ENCODE data around the gene AOC2. TPM values are rescaled to one million over a fixed set of nuclear protein-coding genes. Genes with fewer than 3 reads are reported as not detected.

Gene AOC2
- total and polyA plus RNA-seq, 4 donors: 0.17 to 2.4 (median 0.41) TPM

DNA sequence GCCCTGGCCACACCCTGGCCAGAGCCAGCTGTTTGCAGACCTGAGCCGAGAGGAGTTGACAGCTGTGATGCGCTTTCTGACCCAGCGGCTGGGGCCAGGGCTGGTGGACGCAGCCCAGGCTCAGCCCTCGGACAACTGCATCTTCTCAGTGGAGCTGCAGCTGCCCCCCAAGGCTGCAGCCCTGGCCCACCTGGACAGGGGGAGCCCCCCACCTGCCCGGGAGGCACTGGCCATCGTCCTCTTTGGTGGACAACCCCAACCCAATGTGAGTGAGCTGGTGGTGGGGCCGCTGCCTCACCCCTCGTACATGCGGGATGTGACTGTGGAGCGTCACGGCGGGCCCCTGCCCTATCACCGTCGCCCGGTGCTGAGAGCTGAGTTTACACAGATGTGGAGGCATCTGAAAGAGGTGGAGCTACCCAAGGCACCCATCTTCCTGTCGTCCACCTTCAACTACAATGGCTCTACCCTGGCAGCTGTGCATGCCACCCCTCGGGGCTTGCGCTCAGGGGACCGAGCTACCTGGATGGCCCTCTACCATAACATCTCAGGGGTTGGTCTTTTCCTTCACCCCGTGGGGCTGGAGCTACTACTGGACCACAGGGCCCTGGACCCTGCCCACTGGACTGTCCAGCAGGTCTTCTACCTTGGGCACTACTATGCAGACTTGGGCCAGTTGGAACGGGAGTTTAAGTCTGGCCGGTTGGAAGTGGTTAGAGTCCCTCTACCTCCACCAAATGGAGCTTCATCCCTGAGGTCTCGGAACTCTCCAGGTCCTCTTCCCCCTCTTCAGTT lies 578 bp downstream of the AOC2 start:
- no peak for TF ChIP-seq SP1 (IDR thresholded peaks at IDR 0.05)
- TF ChIP-seq, protein P1, sequence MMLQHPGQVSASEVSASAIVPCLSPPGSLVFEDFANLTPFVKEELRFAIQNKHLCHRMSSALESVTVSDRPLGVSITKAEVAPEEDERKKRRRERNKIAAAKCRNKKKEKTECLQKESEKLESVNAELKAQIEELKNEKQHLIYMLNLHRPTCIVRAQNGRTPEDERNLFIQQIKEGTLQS (IDR thresholded peaks at IDR 0.05): no peak
- no peak for TF ChIP-seq EGR1 (IDR thresholded peaks at IDR 0.05; ENCODE audit: low read depth in 2 of 2)
- TF ChIP-seq JUND (IDR thresholded peaks at IDR 0.05): no peak
- TF ChIP-seq, protein P2, sequence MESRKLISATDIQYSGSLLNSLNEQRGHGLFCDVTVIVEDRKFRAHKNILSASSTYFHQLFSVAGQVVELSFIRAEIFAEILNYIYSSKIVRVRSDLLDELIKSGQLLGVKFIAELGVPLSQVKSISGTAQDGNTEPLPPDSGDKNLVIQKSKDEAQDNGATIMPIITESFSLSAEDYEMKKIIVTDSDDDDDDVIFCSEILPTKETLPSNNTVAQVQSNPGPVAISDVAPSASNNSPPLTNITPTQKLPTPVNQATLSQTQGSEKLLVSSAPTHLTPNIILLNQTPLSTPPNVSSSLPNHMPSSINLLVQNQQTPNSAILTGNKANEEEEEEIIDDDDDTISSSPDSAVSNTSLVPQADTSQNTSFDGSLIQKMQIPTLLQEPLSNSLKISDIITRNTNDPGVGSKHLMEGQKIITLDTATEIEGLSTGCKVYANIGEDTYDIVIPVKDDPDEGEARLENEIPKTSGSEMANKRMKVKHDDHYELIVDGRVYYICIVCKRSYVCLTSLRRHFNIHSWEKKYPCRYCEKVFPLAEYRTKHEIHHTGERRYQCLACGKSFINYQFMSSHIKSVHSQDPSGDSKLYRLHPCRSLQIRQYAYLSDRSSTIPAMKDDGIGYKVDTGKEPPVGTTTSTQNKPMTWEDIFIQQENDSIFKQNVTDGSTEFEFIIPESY (IDR thresholded peaks at IDR 0.05): no peak
- no peak for TF ChIP-seq YY1 (IDR thresholded peaks at IDR 0.05)
- TF ChIP-seq, protein P3, sequence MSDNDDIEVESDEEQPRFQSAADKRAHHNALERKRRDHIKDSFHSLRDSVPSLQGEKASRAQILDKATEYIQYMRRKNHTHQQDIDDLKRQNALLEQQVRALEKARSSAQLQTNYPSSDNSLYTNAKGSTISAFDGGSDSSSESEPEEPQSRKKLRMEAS (IDR thresholded peaks at IDR 0.05): no peak
- TF ChIP-seq, protein P4, sequence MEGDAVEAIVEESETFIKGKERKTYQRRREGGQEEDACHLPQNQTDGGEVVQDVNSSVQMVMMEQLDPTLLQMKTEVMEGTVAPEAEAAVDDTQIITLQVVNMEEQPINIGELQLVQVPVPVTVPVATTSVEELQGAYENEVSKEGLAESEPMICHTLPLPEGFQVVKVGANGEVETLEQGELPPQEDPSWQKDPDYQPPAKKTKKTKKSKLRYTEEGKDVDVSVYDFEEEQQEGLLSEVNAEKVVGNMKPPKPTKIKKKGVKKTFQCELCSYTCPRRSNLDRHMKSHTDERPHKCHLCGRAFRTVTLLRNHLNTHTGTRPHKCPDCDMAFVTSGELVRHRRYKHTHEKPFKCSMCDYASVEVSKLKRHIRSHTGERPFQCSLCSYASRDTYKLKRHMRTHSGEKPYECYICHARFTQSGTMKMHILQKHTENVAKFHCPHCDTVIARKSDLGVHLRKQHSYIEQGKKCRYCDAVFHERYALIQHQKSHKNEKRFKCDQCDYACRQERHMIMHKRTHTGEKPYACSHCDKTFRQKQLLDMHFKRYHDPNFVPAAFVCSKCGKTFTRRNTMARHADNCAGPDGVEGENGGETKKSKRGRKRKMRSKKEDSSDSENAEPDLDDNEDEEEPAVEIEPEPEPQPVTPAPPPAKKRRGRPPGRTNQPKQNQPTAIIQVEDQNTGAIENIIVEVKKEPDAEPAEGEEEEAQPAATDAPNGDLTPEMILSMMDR (IDR thresholded peaks at IDR 0.05; ENCODE audit: low read depth, low read length, missing input control): no peak
- TF ChIP-seq GABPA (IDR thresholded peaks at IDR 0.05 in 1 of 2, conservative IDR thresholded peaks at IDR 0.05 in 1 of 2): no peak
- TF ChIP-seq RAD21 (IDR thresholded peaks at IDR 0.05): no peak
- no peak for TF ChIP-seq FOXA2 (IDR thresholded peaks at IDR 0.05)
- TF ChIP-seq FOXA1 (IDR thresholded peaks at IDR 0.05): no peak
- TF ChIP-seq, protein P5, sequence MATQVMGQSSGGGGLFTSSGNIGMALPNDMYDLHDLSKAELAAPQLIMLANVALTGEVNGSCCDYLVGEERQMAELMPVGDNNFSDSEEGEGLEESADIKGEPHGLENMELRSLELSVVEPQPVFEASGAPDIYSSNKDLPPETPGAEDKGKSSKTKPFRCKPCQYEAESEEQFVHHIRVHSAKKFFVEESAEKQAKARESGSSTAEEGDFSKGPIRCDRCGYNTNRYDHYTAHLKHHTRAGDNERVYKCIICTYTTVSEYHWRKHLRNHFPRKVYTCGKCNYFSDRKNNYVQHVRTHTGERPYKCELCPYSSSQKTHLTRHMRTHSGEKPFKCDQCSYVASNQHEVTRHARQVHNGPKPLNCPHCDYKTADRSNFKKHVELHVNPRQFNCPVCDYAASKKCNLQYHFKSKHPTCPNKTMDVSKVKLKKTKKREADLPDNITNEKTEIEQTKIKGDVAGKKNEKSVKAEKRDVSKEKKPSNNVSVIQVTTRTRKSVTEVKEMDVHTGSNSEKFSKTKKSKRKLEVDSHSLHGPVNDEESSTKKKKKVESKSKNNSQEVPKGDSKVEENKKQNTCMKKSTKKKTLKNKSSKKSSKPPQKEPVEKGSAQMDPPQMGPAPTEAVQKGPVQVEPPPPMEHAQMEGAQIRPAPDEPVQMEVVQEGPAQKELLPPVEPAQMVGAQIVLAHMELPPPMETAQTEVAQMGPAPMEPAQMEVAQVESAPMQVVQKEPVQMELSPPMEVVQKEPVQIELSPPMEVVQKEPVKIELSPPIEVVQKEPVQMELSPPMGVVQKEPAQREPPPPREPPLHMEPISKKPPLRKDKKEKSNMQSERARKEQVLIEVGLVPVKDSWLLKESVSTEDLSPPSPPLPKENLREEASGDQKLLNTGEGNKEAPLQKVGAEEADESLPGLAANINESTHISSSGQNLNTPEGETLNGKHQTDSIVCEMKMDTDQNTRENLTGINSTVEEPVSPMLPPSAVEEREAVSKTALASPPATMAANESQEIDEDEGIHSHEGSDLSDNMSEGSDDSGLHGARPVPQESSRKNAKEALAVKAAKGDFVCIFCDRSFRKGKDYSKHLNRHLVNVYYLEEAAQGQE (IDR thresholded peaks at IDR 0.05): no peak
- TF ChIP-seq HNF4A (conservative IDR thresholded peaks at IDR 0.05): no peak
- TF ChIP-seq RXRA (IDR thresholded peaks at IDR 0.05): no peak
- TF ChIP-seq HNF4G (IDR thresholded peaks at IDR 0.05): no peak
- TF ChIP-seq TAF1 (conservative IDR thresholded peaks at IDR 0.05): no peak
- Histone ChIP-seq H3K9me3 (ENCODE audit: control insufficient read depth in 4 of 4, low read length in 3 of 4) (no peaks in the 10 kb centered on the region), H3K9ac (ENCODE audit: low read depth in 1 of 2, low read length in 2 of 2) (no peak overlapping the region), H3K36me3 (ENCODE audit: control insufficient read depth in 4 of 4, insufficient read depth in 3 of 4, low read depth in 1 of 4, low read length in 3 of 4) (peaks cover 12 to 45% (median 25%) of the 10 kb centered on the region in 4 donors), H3K27me3 (ENCODE audit: control insufficient read depth in 4 of 4, insufficient read depth in 4 of 4, low read length in 3 of 4) (no peaks in the 10 kb centered on the region), H3K27ac (ENCODE audit: low read depth in 1 of 2, low read length in 2 of 2) (no peak overlapping the region), H3K4me3 (ENCODE audit: low read depth in 1 of 3, low read length in 3 of 3) (no peak overlapping the region), H3K4me1 (ENCODE audit: control insufficient read depth in 4 of 4, insufficient read depth in 4 of 4, low read length in 3 of 4) (peaks cover 0 to 18% (median 12%) of the 10 kb centered on the region in 4 donors)
- DNase-seq (ENCODE audit: low spot score): no peak
- WGBS: 93% methylated on average over 24 of the region's 24 CpGs

Data from liver (tissue), 9 donors.